ENCODE results near the gene HSPB6.

DNA sequence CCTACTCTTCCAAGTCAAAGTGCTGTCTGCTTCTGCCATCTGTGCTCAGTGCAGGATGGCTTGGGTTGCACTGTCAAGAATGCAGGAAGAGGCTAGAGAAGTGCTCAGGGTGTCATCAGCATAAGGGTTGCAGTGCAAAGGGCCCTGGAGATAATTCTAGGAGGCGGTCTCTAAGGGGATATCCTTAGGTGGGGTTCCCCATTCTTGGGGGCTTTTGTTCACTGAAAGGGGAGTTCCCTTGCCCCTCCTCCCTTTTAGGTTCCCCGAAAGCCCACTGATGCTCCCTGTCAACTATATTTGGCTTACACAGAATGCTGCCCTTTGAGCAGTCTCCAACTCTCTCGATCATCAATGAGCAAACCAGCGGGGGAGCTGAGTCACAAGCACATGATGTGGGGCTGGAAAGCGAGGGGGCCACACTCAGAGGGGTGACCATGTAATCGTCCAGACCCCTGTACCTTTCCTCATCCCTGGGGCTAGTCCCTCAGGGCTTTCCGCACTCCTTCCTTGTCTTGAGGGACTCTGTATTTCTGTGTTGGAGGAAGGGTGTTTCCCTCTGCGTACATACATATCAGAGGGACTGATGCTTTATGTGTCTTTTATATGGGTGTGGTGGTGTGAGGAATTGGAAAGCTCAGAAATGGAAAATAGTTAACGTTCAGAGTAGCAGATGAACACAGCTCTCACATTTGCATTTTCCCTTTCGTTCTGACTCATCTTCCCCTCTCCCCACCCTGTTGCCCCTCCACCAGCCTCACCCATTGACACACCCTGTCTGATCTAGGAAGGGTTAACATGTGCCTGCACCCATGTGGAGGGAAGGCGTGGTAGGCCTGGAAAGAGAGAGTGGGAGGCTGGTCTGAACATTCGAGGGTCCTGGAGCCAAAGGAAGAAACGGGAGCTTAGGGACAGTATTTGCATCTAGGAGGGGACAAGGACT is 45.8 kb downstream of the HSPB6 start:
- TF ChIP-seq SUZ12 (IDR thresholded peaks at IDR 0.05; ENCODE audit: extremely low read depth, insufficient read depth, insufficient read length) = no peak
- TF ChIP-seq YY1 (IDR thresholded peaks at IDR 0.05; ENCODE audit: insufficient read depth, insufficient read length) = no peak
- no peak for TF ChIP-seq ZNF274 (IDR thresholded peaks at IDR 0.05; ENCODE audit: low read depth, low read length)
